HG03378 (cell line): Measurements from ENCODE around the gene ANK3.
"Not testable (repeated sequence)": the region's sequence is repeated elsewhere in the genome, so short reads cannot be mapped to it uniquely, and the experiment has no call there.

Source experiments
- ATAC-seq: cut with Tn5 transposase; IDR thresholded peaks from one replicate; pipeline ENCODE4 v1.9.1; 2021; ENCODE audit warnings: mild to moderate bottlenecking, moderate library complexity; ENCODE audit not compliant: unreplicated experiment

Gene ANK3

GRCh38 chr10:60311821-60312220, 77.9 kb downstream of the ANK3 start:
- no peak for ATAC-seq

GRCh38 chr10:60310740-60311139, 78.9 kb downstream of the ANK3 start:
- no peak for ATAC-seq

- ATAC-seq = no peak
Measured at GRCh38 chr10:60309891-60310290, 79.8 kb downstream of the ANK3 start.

GRCh38 chr10:60309371-60309770, 80.3 kb downstream of the ANK3 start:
- ATAC-seq = no peak

GRCh38 chr10:60305380-60305892, 84.2 kb downstream of the ANK3 start:
- ATAC-seq = no peak

GRCh38 chr10:60304829-60305379, 84.8 kb downstream of the ANK3 start:
- ATAC-seq = no peak

GRCh38 chr10:60303778-60304177, 85.9 kb downstream of the ANK3 start:
- no peak for ATAC-seq

GRCh38 chr10:60299961-60300883, 89.5 kb downstream of the ANK3 start:
- ATAC-seq = no peak

- no peak for ATAC-seq
Measured at GRCh38 chr10:60299390-60299778, 90.3 kb downstream of the ANK3 start.

GRCh38 chr10:60298408-60299389, 91.0 kb downstream of the ANK3 start:
- no peak for ATAC-seq

GRCh38 chr10:60296073-60296472, 93.6 kb downstream of the ANK3 start:
- ATAC-seq = no peak

GRCh38 chr10:60295028-60295937, 94.4 kb downstream of the ANK3 start:
- no peak for ATAC-seq

- no peak for ATAC-seq
Measured at GRCh38 chr10:60293581-60294175, 96.0 kb downstream of the ANK3 start.

GRCh38 chr10:60292998-60293397, 96.7 kb downstream of the ANK3 start:
- ATAC-seq = no peak

- ATAC-seq = not testable (repeated sequence)
Measured at GRCh38 chr10:60292536-60292935, 97.1 kb downstream of the ANK3 start.

GRCh38 chr10:60291344-60291930, 98.2 kb downstream of the ANK3 start:
- no peak for ATAC-seq

GRCh38 chr10:60290558-60290957, 99.1 kb downstream of the ANK3 start:
- no peak for ATAC-seq

GRCh38 chr10:60289800-60290199, 99.9 kb downstream of the ANK3 start:
- ATAC-seq = no peak

GRCh38 chr10:60288256-60288655, 101.4 kb downstream of the ANK3 start:
- no peak for ATAC-seq
